T-helper 17 cell (primary cell): Measurements from ENCODE around the gene SDK1. TPM values are rescaled to one million over a fixed set of nuclear protein-coding genes. Genes with fewer than 3 reads are reported as not detected.

ENCODE experiments used
- ATAC-seq: fragments of 150-1000 bp; cut with Tn5 transposase; 2 replicates; pipeline ENCODE4 v1.10.0; 2021; ENCODE audit warnings: mild to moderate bottlenecking, moderate library complexity
- DNase-seq, 3 donors: peaks; one replicate each; pipeline versions ENCODE4 v3.0.0 to v3.0.0-alpha.2; 2020 to 2021
- H3K9me3 ChIP-seq: one replicate; pipeline ENCODE4 v1.7.0; 2013; ENCODE audit warnings: low read length, mild to moderate bottlenecking; ENCODE audit not compliant: control insufficient read depth, poor library complexity, severe bottlenecking
- H3K27ac Mint-ChIP-seq: one replicate; pipeline ENCODE4 v1.8.0; 2022; ENCODE audit warnings: mild to moderate bottlenecking, moderate library complexity, mixed read lengths
- H3K27me3 Mint-ChIP-seq: one replicate; pipeline ENCODE4 v1.8.0; 2022; ENCODE audit warnings: mixed read lengths
- H3K36me3 Mint-ChIP-seq: one replicate; pipeline ENCODE4 v1.8.0; 2022; ENCODE audit warnings: low read depth, mixed read lengths
- H3K4me1 Mint-ChIP-seq: one replicate; pipeline ENCODE4 v1.8.0; 2022; ENCODE audit warnings: mild to moderate bottlenecking, mixed read lengths
- H3K4me3 Mint-ChIP-seq: one replicate; pipeline ENCODE4 v1.8.0; 2022; ENCODE audit warnings: mild to moderate bottlenecking, moderate library complexity, mixed read lengths
- total RNA-seq, 4 donors: library from RNA in 2 of 4; stranded (reverse) in 2 of 4; gene quantifications; one replicate each; pipeline ENCODE4 v1.2.3 and lab custom pipeline; 2022 to 2026

Gene SDK1
- total RNA-seq (under 1 TPM; 0.12 to 0.13 TPM), total RNA-seq (lab: John Stamatoyannopoulos, UW) (0.45 to 0.46 reads per million in 2 donors)

DNA sequence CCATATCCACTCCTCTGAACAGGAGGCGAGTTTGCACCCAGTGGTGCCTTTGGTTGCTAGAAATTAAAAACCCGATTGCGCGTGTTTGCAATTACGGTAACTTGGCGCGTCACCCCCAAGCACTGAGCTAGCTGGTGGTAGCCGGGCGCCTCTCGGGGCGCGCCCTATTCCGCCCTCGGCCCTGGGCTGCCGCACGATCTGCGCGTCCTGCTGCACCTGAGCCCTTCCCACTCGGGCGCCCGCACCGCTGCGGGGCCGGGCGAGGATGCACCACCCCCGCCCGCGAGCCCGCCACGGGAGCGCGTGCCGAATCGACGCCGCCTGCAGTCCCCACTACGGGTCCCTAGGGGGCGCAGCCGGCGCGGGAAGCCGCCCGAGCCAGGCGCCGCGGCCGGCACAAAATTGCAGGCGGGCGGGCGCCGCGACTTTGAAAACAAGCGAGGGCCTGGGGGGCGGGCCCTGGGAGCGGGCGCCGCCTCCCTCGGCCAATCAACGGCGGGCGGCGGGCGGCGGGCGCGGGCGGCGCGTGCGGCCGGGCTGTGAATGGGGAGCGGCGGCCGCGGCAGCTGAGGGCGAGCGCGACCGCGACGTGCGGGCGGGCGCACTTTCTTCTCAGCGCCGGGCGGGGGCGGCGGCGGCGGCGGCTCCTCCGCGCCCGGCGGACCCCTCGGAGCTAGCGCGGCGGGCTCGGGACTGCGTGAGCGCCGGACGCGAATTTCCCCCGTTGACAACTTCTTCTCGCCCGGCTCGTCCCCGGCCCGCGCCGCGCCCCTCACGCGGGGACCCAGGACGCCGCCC lies at the start of gene SDK1:
Gene SDK1, plus strand, starts transcription at position 602 of the 798 bp plus-strand sequence. CDS start 335 bp downstream, outside the sequence.
- peak; percentile 92 for ATAC-seq
- peaks cover 6% of the 10 kb centered on the region for H3K4me1 Mint-ChIP-seq
- no peaks in the 10 kb centered on the region for H3K9me3 ChIP-seq
- peak within 1 kb of the TSS; percentile 91 for H3K4me3 Mint-ChIP-seq
- DNase-seq: peak; percentile 85 to 93 (median 87)
- peaks cover 37% of the 10 kb centered on the region for H3K27me3 Mint-ChIP-seq
- H3K36me3 Mint-ChIP-seq: no peaks in the 10 kb centered on the region
- peak within 1 kb of the TSS; percentile 77 for H3K27ac Mint-ChIP-seq

DNA sequence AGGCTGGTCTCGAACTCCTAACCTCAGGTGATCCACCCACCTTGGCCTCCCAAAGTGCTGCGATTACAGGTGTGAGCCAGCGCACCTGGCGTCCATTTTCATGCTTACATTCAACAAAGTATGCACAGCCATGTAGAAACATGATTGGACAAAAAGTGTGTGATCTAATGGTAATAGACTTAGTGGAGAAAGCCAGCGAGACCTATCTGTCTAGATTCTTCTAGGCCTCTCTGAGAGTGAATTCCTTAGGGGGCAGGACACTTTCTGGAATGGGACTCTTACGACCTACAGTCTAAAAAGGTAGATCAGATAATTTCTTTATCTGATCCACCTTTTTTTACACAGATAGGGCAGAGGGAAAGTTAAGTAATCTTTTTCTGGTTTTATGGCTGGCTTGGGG lies 46.3 kb upstream of the SDK1 start:
- DNase-seq: no peak
- Mint-ChIP-seq H3K4me1 (peaks cover 3% of the 10 kb centered on the region), H3K36me3 (no peaks in the 10 kb centered on the region), H3K4me3 (no peak overlapping the region), H3K27ac (no peak overlapping the region), H3K27me3 (peaks cover 60% of the 10 kb centered on the region)
- no peak for ATAC-seq
- no peaks in the 10 kb centered on the region for H3K9me3 ChIP-seq

- no peak overlapping the region for H3K4me3 Mint-ChIP-seq
- peaks cover 71% of the 10 kb centered on the region for H3K27me3 Mint-ChIP-seq
- no peak for DNase-seq
- no peaks in the 10 kb centered on the region for H3K4me1 Mint-ChIP-seq
- H3K9me3 ChIP-seq: no peaks in the 10 kb centered on the region
- peaks cover 5% of the 10 kb centered on the region for H3K36me3 Mint-ChIP-seq
- no peak overlapping the region for H3K27ac Mint-ChIP-seq
- no peak for ATAC-seq
These were observed 41.2 kb upstream of the SDK1 start for GRCh38 chr7:3259711-3260400.

DNA sequence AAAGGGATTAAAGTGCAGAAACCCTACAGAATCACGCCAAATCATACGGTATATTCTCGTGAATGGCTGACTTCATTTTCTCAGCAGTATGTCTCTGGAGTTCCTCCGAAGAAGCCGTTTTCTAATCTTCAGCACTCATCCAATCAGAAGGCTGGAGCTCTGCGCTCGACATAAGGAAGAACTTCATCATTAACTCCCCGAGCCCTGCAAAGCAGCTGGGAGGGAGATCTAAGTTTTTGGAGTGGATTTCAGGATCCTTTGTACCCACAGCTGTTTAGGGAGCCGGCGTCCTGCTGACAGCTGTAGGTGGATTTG lies 40.7 kb upstream of the SDK1 start:
- ATAC-seq: no peak
- Mint-ChIP-seq H3K27ac (no peak overlapping the region), H3K4me1 (no peaks in the 10 kb centered on the region), H3K27me3 (peaks cover 71% of the 10 kb centered on the region), H3K36me3 (peaks cover 5% of the 10 kb centered on the region), H3K4me3 (no peak overlapping the region)
- H3K9me3 ChIP-seq: no peaks in the 10 kb centered on the region
- DNase-seq: no peak

DNA sequence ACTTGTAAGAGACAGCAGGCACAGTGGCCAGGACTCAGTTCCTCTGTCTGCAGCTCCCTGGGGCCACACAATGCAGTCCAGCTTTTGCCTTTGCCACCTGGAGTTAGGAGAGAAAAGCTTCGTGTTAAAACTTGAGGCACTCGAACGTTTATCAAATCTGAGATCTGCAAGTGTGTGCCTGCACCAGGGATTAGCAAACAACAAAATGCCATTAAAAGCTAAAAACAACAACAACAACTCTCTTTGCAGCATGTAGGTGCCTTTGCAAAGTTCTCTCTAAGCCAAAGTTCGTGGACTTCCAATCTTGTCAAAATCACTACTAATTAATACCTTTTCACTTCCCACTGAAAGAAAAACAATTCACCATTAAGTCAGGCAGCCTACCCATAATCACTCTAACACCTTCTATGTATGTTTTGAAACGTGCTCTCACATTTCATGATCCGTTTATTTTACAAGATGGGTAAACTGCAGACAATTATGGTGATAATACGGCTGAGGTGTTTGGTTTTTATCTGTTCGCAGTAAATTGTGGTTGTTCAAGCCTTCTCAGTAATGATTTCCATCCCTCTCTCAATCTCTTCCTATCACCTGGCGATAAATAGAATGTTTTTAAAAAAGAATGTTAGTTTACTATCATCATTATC lies 36.2 kb upstream of the SDK1 start:
- ATAC-seq: no peak
- no peak overlapping the region for H3K27ac Mint-ChIP-seq
- H3K27me3 Mint-ChIP-seq: peaks cover 38% of the 10 kb centered on the region
- no peak overlapping the region for H3K4me3 Mint-ChIP-seq
- H3K36me3 Mint-ChIP-seq: peaks cover 5% of the 10 kb centered on the region
- no peak for DNase-seq
- H3K4me1 Mint-ChIP-seq: no peaks in the 10 kb centered on the region
- H3K9me3 ChIP-seq: no peaks in the 10 kb centered on the region

GRCh38 chr7:3265388-3265787 lies 35.7 kb upstream of the SDK1 start:
- no peaks in the 10 kb centered on the region for H3K4me1 Mint-ChIP-seq
- no peaks in the 10 kb centered on the region for H3K9me3 ChIP-seq
- peaks cover 5% of the 10 kb centered on the region for H3K36me3 Mint-ChIP-seq
- H3K27ac Mint-ChIP-seq: no peak overlapping the region
- H3K27me3 Mint-ChIP-seq: peaks cover 32% of the 10 kb centered on the region
- no peak overlapping the region for H3K4me3 Mint-ChIP-seq
- no peak for ATAC-seq
- DNase-seq: no peak

DNA sequence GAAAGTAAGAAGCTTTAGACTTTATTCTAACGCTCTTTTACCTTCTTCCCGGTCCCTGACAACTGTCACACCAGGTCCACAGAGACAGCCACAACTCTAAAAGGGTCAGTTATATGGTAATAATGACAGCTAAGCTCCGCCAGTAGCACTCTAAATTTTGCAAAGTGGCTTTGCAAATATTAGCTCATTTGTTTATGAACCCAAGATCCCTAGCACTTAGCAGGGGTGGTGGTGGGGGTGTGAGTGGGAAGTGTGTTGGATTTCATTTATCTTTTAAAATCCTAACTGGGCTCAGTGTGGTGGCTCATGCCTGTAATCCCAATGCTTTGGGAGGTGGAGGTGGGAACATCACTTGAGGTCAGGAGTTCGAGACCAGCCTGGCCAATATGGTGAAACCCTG lies 34.8 kb upstream of the SDK1 start:
- no peaks in the 10 kb centered on the region for H3K9me3 ChIP-seq
- Mint-ChIP-seq H3K4me1 (no peaks in the 10 kb centered on the region), H3K27ac (no peak overlapping the region), H3K36me3 (peaks cover 5% of the 10 kb centered on the region), H3K4me3 (no peak overlapping the region), H3K27me3 (peaks cover 26% of the 10 kb centered on the region)
- ATAC-seq (no peak), DNase-seq (no peak)

GRCh38 chr7:3267966-3268690 lies 32.9 kb upstream of the SDK1 start:
- Mint-ChIP-seq H3K4me3 (no peak overlapping the region), H3K4me1 (no peaks in the 10 kb centered on the region), H3K27ac (no peak overlapping the region), H3K27me3 (peaks cover 19% of the 10 kb centered on the region), H3K36me3 (peaks cover 3% of the 10 kb centered on the region)
- ATAC-seq (no peak), DNase-seq (no peak)
- H3K9me3 ChIP-seq: no peaks in the 10 kb centered on the region

- Mint-ChIP-seq H3K4me1 (no peaks in the 10 kb centered on the region), H3K36me3 (no peaks in the 10 kb centered on the region)
These were observed 30.7 kb upstream of the SDK1 start for GRCh38 chr7:3270362-3270761.

DNA sequence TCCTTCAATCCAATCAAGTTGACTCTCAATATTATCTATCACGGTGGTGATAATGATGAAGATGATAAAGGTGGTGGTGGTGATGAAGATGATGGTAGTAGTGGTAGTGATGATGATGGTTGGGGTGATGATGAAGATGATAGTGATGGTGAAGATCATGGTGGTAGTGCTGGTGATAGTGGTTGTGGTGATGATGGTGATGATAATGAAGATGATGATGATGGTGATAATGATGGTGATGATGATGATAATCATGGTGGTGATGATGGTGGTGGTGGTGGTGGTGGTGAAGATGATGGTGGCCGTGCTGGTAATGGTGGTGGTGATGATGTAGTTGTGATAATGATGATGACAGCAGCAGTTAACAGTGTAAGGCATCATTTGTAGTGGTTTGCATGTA lies 29.8 kb upstream of the SDK1 start:
- Mint-ChIP-seq H3K4me1 (no peaks in the 10 kb centered on the region), H3K36me3 (no peaks in the 10 kb centered on the region), H3K4me3 (no peak overlapping the region), H3K27ac (no peak overlapping the region), H3K27me3 (no peaks in the 10 kb centered on the region)
- DNase-seq: no peak
- no peaks in the 10 kb centered on the region for H3K9me3 ChIP-seq
- no peak for ATAC-seq

More at GRCh38 chr7:3270362-3270761, 30.7 kb upstream of the SDK1 start:
- no peaks in the 10 kb centered on the region for H3K9me3 ChIP-seq
- ATAC-seq (no peak), DNase-seq (no peak)
- Mint-ChIP-seq H3K27ac (no peak overlapping the region), H3K4me3 (no peak overlapping the region), H3K27me3 (no peaks in the 10 kb centered on the region)

- DNase-seq (no peak), ATAC-seq (no peak)
- H3K36me3 Mint-ChIP-seq: no peaks in the 10 kb centered on the region
- no peak overlapping the region for H3K4me3 Mint-ChIP-seq
- H3K9me3 ChIP-seq: no peaks in the 10 kb centered on the region
- no peaks in the 10 kb centered on the region for H3K4me1 Mint-ChIP-seq
- no peaks in the 10 kb centered on the region for H3K27me3 Mint-ChIP-seq
- H3K27ac Mint-ChIP-seq: no peak overlapping the region
These were observed 28.3 kb upstream of the SDK1 start for GRCh38 chr7:3272691-3273141.

GRCh38 chr7:3274131-3274530 lies 26.9 kb upstream of the SDK1 start:
- Mint-ChIP-seq H3K4me1 (peaks cover 2% of the 10 kb centered on the region), H3K4me3 (no peak overlapping the region), H3K27me3 (peaks cover 6% of the 10 kb centered on the region), H3K36me3 (peaks cover 2% of the 10 kb centered on the region), H3K27ac (no peak overlapping the region)
- DNase-seq (no peak), ATAC-seq (no peak)
- no peaks in the 10 kb centered on the region for H3K9me3 ChIP-seq
